NCI-H748 (cell line): Measurements from ENCODE around the gene ASPHD2.

Experiments used
- DNase-seq: peaks from one replicate; lab custom pipeline; 2025; ENCODE audit not compliant: unreplicated experiment; lab: John Stamatoyannopoulos, UW

ASPHD2 gene

DNA sequence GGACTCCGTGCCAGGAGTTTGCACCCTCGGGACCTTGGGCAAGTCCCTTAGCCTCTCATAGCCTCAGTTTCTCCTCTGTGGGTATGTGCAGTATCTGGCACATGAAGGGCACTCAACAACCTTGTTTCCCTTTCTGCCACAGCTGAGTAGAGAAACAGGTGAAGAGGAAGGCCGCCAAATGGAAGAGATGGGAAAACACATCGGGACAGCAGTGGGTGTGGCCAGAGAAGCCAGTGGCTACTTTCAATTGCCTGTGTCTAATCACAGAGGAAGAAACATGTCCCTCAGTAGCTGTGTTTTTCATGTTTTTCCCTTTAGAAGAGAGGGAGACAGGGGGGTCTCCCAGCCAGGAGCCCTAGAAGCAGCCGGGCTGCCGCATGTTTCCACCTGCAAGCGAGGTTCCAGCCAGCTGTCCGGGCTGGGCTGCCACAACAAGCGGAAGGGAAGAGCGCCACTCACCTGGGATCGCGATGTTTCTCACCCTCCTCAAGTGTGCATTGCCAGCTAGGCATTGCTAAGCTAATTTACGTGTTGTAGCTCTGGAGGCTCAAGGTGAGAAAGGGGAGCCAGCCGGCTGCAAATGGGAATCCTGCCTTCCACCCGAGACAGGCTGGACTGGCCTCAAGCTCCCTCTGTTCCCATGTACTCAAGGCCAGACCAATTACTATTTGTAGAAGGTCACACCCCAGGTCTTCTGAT is 16.7 kb downstream of the ASPHD2 start:
- peak; percentile 15 for DNase-seq

DNA sequence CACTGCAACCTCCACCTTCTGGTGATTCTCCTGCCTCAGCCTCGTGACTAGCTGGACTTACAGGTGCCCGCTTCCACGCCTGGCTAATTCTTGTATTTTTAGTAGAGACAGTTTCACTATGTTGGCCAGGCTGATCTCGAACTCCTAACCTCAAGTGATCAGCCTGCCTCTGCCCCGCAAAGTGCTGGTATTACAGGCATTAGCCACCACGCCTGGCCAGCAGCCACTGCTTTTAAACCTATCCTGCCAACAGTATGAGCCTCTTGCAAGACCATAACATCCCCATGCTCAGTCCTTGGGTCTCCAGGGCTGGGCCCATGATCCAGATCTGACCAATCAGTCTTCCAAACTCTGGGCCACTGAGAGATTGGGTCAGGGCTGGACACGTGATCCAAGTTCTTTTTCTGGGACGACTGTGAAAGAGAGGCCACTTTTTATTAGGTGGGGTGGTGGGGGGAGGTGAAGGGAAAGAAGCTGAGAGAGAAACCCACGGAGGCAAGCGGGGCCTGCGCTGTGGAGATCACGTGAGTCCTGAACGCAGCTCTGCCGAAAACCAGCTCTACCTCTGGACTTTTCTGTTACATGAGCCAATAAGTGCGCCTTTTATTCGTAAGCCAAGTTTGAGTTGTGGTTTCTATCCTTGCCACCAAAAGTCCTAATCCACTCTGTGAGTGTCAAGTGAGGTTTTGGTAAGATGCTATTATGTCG is 17.9 kb downstream of the ASPHD2 start:
- no peak for DNase-seq

- no peak for DNase-seq
Observed at GRCh38 chr22:26447584-26448329, 18.7 kb downstream of the ASPHD2 start.

- no peak for DNase-seq
Observed at GRCh38 chr22:26448334-26448733, 19.3 kb downstream of the ASPHD2 start.

DNA sequence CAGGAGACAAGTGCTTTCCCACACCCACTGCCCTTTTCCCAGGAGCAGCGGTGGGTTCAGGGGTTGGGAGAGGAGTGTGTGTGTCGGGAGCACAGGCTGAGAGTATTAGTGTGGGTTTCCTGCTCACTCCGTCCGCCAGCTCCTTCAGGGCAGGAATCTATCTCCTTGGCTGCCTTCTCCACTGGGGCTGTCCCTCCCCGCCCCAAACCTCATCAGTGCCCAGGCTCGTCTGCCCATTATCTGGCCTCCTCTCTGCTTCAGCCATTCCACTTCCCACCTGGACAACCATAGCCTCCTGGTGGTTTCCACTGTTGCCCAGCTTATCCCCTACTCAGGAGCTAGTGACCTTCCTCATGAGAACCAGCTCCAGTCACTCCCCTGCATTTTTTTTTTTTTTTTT is 19.9 kb downstream of the ASPHD2 start:
- DNase-seq, result no peak

DNA sequence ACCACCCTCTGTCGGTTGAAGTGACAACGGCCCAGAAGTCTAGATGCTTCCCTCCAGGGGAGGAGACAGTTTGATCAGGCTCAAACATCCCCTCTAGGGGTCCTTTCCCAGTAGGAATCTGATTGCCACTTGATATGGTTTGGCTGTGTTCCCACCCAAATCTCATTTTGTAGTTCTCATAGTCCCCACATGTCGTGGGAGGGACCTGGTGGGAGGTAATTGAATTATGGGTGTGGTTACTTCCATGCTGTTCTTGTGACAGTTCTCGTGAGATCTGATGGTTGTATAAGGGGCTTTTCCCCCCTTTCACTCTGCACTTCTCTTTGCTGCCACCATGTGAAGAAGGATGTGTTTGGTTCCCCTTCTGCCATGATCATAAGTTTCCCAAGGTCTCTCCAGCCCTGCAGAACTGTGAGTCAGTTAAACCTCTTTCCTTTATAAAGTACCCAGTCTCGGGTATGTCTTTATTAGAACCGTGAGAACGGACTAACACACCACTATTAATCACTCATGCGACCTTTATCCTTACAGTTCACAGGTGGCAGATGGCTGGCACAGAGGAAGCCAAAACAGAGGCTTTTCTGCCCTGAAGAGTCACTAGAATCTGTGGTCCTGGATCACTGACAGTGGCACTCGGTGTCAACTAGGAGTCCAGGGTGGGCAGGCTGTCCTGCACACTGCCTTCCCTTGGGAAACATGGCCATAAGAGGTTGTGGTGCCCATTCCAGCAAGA is 21.6 kb downstream of the ASPHD2 start:
- no peak for DNase-seq

DNA sequence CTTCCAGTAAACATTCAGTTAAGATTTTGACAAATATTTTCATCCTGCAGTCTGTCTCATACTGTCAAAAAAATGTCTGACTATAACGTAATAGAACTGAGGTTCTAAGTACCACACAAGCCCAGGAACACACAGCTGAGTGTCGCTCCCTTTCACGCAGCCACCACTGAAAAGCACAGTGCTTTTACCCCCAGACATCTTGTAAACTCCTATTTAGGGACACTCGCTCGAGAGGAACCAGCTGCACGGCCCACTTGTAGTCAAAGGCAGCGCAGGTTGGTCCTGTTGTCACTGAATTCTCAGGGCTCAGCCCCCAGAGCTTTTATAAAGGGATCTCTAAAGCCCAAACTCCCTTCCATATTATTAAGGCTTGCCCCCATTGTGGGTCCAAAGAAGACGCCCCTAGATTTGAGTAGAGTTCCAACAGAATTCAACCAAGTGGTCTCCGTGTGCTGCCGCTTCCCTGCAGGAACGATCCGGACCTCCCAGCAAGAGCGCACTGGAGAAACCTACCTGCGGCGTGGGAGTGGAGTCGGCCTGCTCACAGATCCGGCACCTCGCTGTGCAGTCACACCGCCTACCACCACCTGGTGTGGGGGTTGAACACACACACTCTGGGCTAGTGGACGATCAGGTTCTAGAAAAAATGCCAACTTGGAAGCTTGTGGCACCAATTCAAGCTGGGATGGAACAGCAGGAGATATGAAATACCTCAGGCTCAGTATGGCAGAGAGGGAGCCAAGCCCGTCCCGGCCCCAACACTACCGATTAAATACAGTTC is 23.4 kb downstream of the ASPHD2 start:
- DNase-seq, result no peak

DNA sequence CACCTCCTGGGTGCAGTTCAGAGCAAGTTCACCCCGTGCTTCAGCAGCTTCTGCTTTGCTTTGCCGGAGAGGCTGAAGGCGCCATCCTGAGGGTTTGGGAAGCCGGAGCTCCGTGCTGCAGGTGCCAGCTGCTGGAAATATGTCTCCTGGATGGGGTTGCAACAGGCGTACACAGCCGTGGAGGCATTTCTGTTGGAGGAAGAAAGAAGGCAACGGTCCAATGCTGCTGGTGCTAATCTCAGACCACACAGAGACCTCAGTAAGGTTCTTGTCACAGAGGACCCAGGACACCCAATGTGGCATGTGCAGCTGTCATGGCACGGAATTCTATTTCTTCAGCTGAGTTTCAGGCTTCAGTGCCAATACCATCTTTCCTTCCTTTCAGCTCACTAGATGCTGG is 24.2 kb downstream of the ASPHD2 start:
- no peak for DNase-seq

GRCh38 chr22:26453812-26454500 is 24.9 kb downstream of the ASPHD2 start:
- DNase-seq, result no peak

DNA sequence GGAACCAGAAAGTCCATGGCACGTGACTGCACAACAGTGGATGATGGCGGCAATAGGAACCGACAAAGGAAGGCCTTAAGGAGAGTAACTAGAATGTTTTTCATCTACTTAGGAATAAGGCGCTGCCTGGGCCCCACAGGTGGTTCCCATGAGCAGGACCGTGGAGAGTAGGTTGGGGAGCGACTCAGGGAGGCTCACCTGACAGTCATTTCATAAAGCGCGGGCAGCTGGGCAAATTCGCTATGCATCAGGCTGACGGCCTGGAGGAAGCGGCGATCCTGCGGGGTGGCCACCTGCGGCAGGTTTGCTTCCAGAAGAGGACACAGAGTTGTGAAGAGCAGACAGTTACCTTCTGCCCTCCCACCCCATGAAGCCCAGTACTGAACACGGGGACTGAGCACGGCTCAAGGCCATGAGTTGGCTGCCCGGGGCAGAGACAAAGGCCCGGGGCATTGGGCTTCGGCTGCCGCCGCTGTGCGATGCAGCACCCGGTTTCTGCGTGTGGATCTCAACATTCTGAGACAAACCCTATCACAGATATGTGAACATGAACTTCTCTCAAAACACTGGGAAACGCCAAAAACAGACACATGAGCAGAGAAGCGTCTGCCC is 28.7 kb downstream of the ASPHD2 start:
- no peak for DNase-seq

DNA sequence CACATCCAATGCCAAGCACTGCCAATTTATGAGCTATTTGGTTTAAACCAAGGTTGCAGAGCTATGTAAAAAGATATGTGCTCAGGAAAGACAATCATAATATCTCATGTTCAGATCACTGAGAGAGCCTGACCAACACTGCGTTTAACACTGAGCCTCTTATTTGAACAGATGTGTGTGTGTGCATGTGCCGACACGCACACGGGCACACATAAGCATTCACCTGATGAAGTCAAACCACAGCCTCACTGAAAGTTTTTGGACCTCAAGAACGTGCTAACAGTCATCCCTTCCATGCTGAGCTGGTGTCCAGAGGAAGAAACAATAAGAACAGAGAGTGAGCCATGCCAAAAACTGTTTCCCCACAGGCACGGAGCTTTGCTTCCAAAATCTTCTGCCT is 31.1 kb downstream of the ASPHD2 start:
- no peak for DNase-seq

DNA sequence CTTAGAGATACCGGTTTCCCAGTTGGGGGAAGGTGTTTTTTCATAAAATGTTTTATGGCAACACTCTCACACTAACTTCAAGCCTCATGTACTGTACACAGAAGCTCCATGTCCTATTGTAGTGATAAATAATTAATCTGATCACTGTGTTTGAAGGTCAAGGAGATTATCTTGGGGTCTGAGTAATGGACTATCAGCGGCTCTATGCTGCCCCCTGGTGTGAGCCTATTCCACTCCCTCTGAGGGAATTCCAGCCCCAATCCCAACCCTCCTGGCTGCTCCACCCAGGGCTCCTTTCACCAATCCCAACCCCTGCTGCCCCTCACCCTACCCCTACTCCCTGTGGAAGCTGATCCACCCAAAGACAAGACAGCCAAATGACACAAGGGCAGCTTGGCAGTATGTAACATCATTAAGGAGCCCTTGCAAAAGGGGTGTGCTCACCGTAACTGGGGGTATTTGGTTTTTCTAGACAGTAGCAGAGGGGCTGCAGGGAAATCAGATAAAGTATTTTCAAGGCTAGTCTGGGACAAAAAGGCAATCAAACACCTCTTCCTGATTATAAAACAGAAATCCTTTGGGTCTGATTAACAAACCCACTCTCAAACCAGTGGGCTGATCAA is 32.2 kb downstream of the ASPHD2 start:
- peak; percentile 40 for DNase-seq

GRCh38 chr22:26462051-26462450 is 33.0 kb downstream of the ASPHD2 start:
- no peak for DNase-seq

GRCh38 chr22:26462641-26463040 is 33.6 kb downstream of the ASPHD2 start:
- DNase-seq, result no peak

DNA sequence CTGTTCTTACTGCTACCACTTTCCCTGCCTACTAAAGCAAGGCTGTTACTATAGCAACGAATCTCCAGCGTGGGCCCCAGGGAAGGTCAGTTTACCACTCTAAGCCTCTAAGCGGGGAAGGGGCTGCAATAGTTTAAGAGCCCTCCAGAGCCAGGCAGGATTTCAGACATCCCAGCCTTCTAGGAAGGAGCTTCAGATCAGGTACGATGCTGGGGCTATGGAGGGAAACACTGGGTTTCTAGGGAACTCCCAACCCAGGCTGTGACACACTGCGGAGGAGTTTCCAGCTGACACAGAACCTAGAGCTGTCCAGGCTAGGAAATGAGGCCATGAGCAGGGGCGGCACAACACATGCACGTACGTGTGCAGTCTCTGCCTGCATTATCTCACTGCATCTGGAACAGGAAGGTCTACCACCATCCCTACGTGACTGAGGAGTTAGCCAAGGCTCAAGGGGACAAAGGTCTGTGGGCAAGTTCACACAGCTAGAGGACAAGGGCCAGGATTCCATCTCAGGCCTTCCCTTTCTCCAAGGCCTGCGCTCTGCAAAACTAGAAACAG is 34.1 kb downstream of the ASPHD2 start:
- DNase-seq, result no peak

DNA sequence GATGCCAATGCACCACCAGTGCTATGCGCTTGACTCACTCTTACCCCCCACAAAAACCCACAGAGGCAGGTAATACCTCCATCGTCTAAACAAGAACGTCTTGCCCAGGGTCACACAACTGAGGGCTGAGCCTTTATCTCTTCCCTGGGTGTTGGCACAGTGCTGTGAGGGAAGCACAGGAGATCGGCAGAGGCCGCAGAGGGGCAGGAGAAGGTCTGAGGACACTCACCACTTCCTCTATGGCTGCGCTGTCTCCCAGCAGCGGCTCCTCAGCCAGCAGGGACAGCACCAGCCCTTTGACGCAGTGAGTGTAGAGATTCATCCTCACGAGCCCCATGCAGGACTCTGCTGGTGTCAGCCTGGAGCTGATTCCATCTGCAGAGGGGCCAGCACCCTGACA is 34.6 kb downstream of the ASPHD2 start:
- DNase-seq, result no peak

DNA sequence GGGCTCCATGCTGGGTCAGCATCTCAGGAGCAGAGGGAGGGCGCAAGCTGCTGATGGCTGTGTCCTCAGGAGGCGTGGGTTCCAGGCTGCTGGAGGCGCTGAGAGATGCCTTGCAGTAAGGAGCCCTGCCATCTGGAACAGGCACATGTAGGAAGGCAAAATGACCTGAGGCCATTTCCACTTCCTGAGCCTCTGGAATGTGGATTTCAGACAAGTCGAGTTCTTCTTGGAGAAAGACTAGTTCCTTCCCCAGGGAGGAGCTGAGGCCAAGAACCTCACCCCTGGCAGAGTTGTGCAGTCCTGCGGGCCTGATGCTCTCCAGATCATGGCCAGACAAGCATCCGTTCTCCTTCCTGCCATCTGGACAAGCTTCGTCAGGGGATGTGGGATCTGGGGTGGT is 35.3 kb downstream of the ASPHD2 start:
- no peak for DNase-seq

- no peak for DNase-seq
Observed at GRCh38 chr22:26466196-26466595, 37.1 kb downstream of the ASPHD2 start.

DNA sequence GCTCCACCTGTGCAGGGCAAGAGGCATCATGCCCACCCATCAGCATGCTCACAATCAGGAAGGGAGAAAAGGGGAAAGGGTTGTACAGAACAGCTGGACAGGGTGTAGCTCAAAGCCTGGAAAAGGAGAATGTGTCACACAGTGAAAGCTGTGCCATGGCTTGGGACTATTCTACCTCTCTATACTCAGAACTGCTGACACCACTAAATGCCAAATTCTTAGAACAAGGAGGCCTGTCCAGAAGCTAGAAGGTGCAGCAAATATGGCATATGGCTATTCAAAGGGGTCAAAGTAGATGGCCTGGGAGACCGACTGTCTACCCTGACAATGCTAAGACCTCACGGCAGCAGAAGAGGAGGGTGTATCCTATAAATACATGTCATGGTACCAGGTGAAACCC is 41.7 kb downstream of the ASPHD2 start:
- no peak for DNase-seq
